Neuronal stem cell (in vitro differentiated cells): ENCODE results near the gene OR7C2. TPM values are rescaled to one million over a fixed set of nuclear protein-coding genes. Genes with fewer than 3 reads are reported as not detected.

Experiments
- DNase-seq: peaks from one replicate; pipeline ENCODE4 v3.0.0-alpha.2; 2013; ENCODE audit warnings: low spot score
- H2AFZ ChIP-seq: one replicate; pipeline ENCODE4 v1.6.1; 2013; ENCODE audit warnings: mild to moderate bottlenecking, low read length, inconsistent platforms
- H2AK5ac ChIP-seq: 2 replicates; pipeline ENCODE4 v1.6.1; 2013; ENCODE audit warnings: low read depth, mild to moderate bottlenecking, inconsistent platforms, low read length, moderate library complexity, mixed read lengths
- H2BK120ac ChIP-seq: 2 replicates; pipeline ENCODE4 v1.6.1; 2013; ENCODE audit warnings: low read depth, mild to moderate bottlenecking, inconsistent platforms, low read length, moderate library complexity, mixed read lengths
- H2BK12ac ChIP-seq: one replicate; pipeline ENCODE4 v1.6.1; 2013; ENCODE audit warnings: low read length, inconsistent platforms
- H2BK15ac ChIP-seq: 2 replicates; pipeline ENCODE4 v1.6.1; 2013; ENCODE audit warnings: mild to moderate bottlenecking, low read length, inconsistent platforms, mixed read lengths
- H2BK5ac ChIP-seq: one replicate; pipeline ENCODE4 v1.6.1; 2013; ENCODE audit warnings: inconsistent platforms, mild to moderate bottlenecking, low read length, moderate library complexity
- H3K14ac ChIP-seq: one replicate; pipeline ENCODE4 v1.6.1; 2013; ENCODE audit warnings: low read length, inconsistent platforms
- H3K18ac ChIP-seq: 2 replicates; pipeline ENCODE4 v1.6.1; 2013; ENCODE audit warnings: low read length, inconsistent platforms
- H3K23ac ChIP-seq: 2 replicates; pipeline ENCODE4 v1.6.1; 2013; ENCODE audit warnings: low read depth, mild to moderate bottlenecking, mixed read lengths, low read length, inconsistent platforms; ENCODE audit not compliant: poor library complexity
- H3K27ac ChIP-seq: replicated peaks from 3 replicates; pipeline ENCODE4 v1.5.1; 2013; ENCODE audit warnings: low read length, inconsistent platforms
- H3K27me3 ChIP-seq, 3 experiments: 2 replicates each; pipeline ENCODE4 v1.6.1; 2013; ENCODE audit warnings: low read length in 3 of 3, mild to moderate bottlenecking in 2 of 3, inconsistent platforms in 1 of 3, low read depth in 1 of 3, mixed read lengths in 1 of 3, moderate library complexity in 1 of 3; ENCODE audit not compliant: control insufficient read depth in 3 of 3, insufficient read depth in 3 of 3
- H3K36me3 ChIP-seq, 2 donors: replicated peaks in 1 of 2; 2 replicates each; pipeline ENCODE4 v1.6.1; 2013; ENCODE audit warnings: low read length in 2 of 2; ENCODE audit not compliant: control insufficient read depth in 2 of 2, insufficient read depth in 2 of 2
- H3K4ac ChIP-seq: 2 replicates; pipeline ENCODE4 v1.6.1; 2013; ENCODE audit warnings: inconsistent platforms, mild to moderate bottlenecking, low read length, moderate library complexity
- H3K4me1 ChIP-seq, 2 donors: 1 replicate in 1 of 2; 2 replicates in 1 of 2; pipeline ENCODE4 v1.6.1; 2013; ENCODE audit warnings: low read length in 2 of 2, low read depth in 1 of 2; ENCODE audit not compliant: control insufficient read depth in 2 of 2, insufficient read depth in 1 of 2
- H3K4me2 ChIP-seq: one replicate; pipeline ENCODE4 v1.6.1; 2013; ENCODE audit warnings: mild to moderate bottlenecking, low read length, inconsistent platforms; ENCODE audit not compliant: insufficient read depth, poor library complexity, severe bottlenecking
- H3K4me3 ChIP-seq, 2 donors: 2 replicates each; pipeline ENCODE4 v1.5.1; 2013; ENCODE audit warnings: low read length in 2 of 2, mild to moderate bottlenecking in 2 of 2, inconsistent platforms in 1 of 2, moderate library complexity in 1 of 2
- H3K79me1 ChIP-seq: one replicate; pipeline ENCODE4 v1.6.1; 2013; ENCODE audit warnings: low read depth, mild to moderate bottlenecking, inconsistent platforms, low read length, moderate library complexity
- H3K9ac ChIP-seq: one replicate; pipeline ENCODE4 v1.6.1; 2013; ENCODE audit warnings: mild to moderate bottlenecking, low read depth, low read length, inconsistent platforms; ENCODE audit not compliant: poor library complexity
- H3K9me3 ChIP-seq, 2 donors: replicated peaks in 1 of 2; 2 replicates each; pipeline versions ENCODE3 to v1.6.1; 2013; ENCODE audit warnings: low read length in 2 of 2, mild to moderate bottlenecking in 2 of 2, inconsistent platforms in 1 of 2, low read depth in 1 of 2, mixed read lengths in 1 of 2, moderate library complexity in 1 of 2; ENCODE audit not compliant: control insufficient read depth in 2 of 2, insufficient read depth in 1 of 2
- H4K8ac ChIP-seq: one replicate; pipeline ENCODE4 v1.6.1; 2013; ENCODE audit warnings: low read depth, mild to moderate bottlenecking, inconsistent platforms, low read length, moderate library complexity
- H4K91ac ChIP-seq: one replicate; pipeline ENCODE4 v1.6.1; 2013; ENCODE audit warnings: low read length, low read depth, mild to moderate bottlenecking, inconsistent platforms; ENCODE audit not compliant: poor library complexity
- WGBS, 2 donors: extraction: QIAGEN DNeasy Blood & Tissue Kit; methylation state at CpG; one replicate each; pipeline ENCODE4 v1.1.7; 2013; ENCODE audit warnings: missing lambda C conversion rate in 2 of 2, mixed read lengths in 1 of 2; ENCODE audit not compliant: insufficient read length in 2 of 2, insufficient replicate concordance in 1 of 2; ENCODE audit errors: extremely low coverage in 2 of 2; 5-methylcytosine and 5-hydroxymethylcytosine counted together
- polyA plus RNA-seq, 2 experiments: library from polyadenylated mRNA; stranded (reverse); fragments of 200-250 nt; gene quantifications; one replicate each; pipeline ENCODE4 v1.2.3, GENCODE V29; 2013

OR7C2 gene
- not detected for polyA plus RNA-seq (2013, experiment 1 of 2)
- polyA plus RNA-seq (2013, experiment 2 of 2) = not detected

GRCh38 chr19:14941189-14941588, at the start of gene OR7C2:
Gene OR7C2, plus strand, starts transcription at chr19:14941489. Its CDS starts 0 bp downstream, at chr19:14941489.
- WGBS, 2 donors = no CpG with 5 or more reads among the region's 6 CpGs
- Histone ChIP-seq H2AFZ (no peak within 1 kb of the TSS), H2BK15ac (no peak within 1 kb of the TSS), H2BK5ac (no peak within 1 kb of the TSS), H3K79me1 (no peaks in the 10 kb centered on the region), H3K18ac (no peak within 1 kb of the TSS), H3K4ac (no peak within 1 kb of the TSS), H4K8ac (no peak within 1 kb of the TSS), H4K91ac (no peak within 1 kb of the TSS), H3K4me3 (no peak within 1 kb of the TSS), H3K27ac (no peak within 1 kb of the TSS), H2BK12ac (no peak within 1 kb of the TSS), H3K36me3 (no peaks in the 10 kb centered on the region), H3K27me3 (no peaks in the 10 kb centered on the region), H3K23ac (no peak within 1 kb of the TSS), H3K9me3 (peaks cover 0 to 9% of the 10 kb centered on the region in 2 donors), H3K14ac (no peak within 1 kb of the TSS), H2BK120ac (no peak within 1 kb of the TSS), H2AK5ac (no peak within 1 kb of the TSS), H3K4me2 (no peak within 1 kb of the TSS), H3K9ac (no peak within 1 kb of the TSS), H3K4me1 (no peaks in the 10 kb centered on the region)
- no peak for DNase-seq

GRCh38 chr19:14901675-14902260, 39.5 kb upstream of the OR7C2 start:
- H3K36me3 ChIP-seq = no peaks in the 10 kb centered on the region
- H3K4me1 ChIP-seq = no peaks in the 10 kb centered on the region
- no peak overlapping the region for H2AFZ ChIP-seq
- no peaks in the 10 kb centered on the region for H3K79me1 ChIP-seq
- H4K91ac ChIP-seq = no peak overlapping the region
- H2BK15ac ChIP-seq = no peak overlapping the region
- no peak overlapping the region for H3K14ac ChIP-seq
- no peak overlapping the region for H2BK120ac ChIP-seq
- no peak overlapping the region for H3K23ac ChIP-seq
- no peak overlapping the region for H3K9ac ChIP-seq
- H2BK12ac ChIP-seq = no peak overlapping the region
- no peak overlapping the region for H3K27ac ChIP-seq
- H3K4me2 ChIP-seq = no peak overlapping the region
- H3K4ac ChIP-seq = no peak overlapping the region
- no peak overlapping the region for H4K8ac ChIP-seq
- H3K18ac ChIP-seq = no peak overlapping the region
- no peak overlapping the region for H3K4me3 ChIP-seq
- peaks cover 0 to 1% of the 10 kb centered on the region in 2 donors for H3K9me3 ChIP-seq
- WGBS, 2 donors = no CpG with 5 or more reads among the region's 2 CpGs
- H2AK5ac ChIP-seq = no peak overlapping the region
- H3K27me3 ChIP-seq = peaks cover 0 to 12% (median 0%) of the 10 kb centered on the region in 3 experiments
- no peak for DNase-seq
- H2BK5ac ChIP-seq = no peak overlapping the region

- no peak overlapping the region for H2BK5ac ChIP-seq
- no peak overlapping the region for H3K14ac ChIP-seq
These were observed 34.6 kb upstream of the OR7C2 start for GRCh38 chr19:14906711-14907110.

GRCh38 chr19:14915116-14915515, 26.2 kb upstream of the OR7C2 start:
- Histone ChIP-seq H4K8ac (no peak overlapping the region), H3K23ac (no peak overlapping the region)
- WGBS, 2 donors = no CpG with 5 or more reads among the region's 6 CpGs

More at GRCh38 chr19:14906711-14907110, 34.6 kb upstream of the OR7C2 start:
- Histone ChIP-seq H2AFZ (no peak overlapping the region), H3K4me2 (no peak overlapping the region), H3K4me3 (no peak overlapping the region), H2BK120ac (no peak overlapping the region), H3K9ac (no peak overlapping the region), H2AK5ac (no peak overlapping the region), H3K23ac (no peak overlapping the region), H2BK12ac (no peak overlapping the region), H3K18ac (no peak overlapping the region), H4K91ac (no peak overlapping the region), H3K4me1 (no peaks in the 10 kb centered on the region), H3K4ac (no peak overlapping the region), H3K79me1 (no peaks in the 10 kb centered on the region), H3K27me3 (peaks cover 0 to 12% (median 0%) of the 10 kb centered on the region in 3 experiments), H4K8ac (no peak overlapping the region), H3K9me3 (no peaks in the 10 kb centered on the region), H3K36me3 (no peaks in the 10 kb centered on the region), H3K27ac (no peak overlapping the region), H2BK15ac (no peak overlapping the region)
- no CpG with 5 or more reads among the region's 4 CpGs for WGBS, 2 donors
- DNase-seq = no peak

More at GRCh38 chr19:14915116-14915515, 26.2 kb upstream of the OR7C2 start:
- H3K4me3 ChIP-seq = no peak overlapping the region
- H2BK120ac ChIP-seq = no peak overlapping the region
- no peak overlapping the region for H3K14ac ChIP-seq
- no peak overlapping the region for H2BK5ac ChIP-seq
- H3K4me2 ChIP-seq = no peak overlapping the region
- H3K4ac ChIP-seq = no peak overlapping the region
- no peak overlapping the region for H2BK12ac ChIP-seq
- H3K27ac ChIP-seq = no peak overlapping the region
- H3K4me1 ChIP-seq = no peaks in the 10 kb centered on the region
- H3K18ac ChIP-seq = no peak overlapping the region
- no peaks in the 10 kb centered on the region for H3K36me3 ChIP-seq
- H3K9ac ChIP-seq = no peak overlapping the region
- H3K9me3 ChIP-seq = peaks cover 0 to 3% of the 10 kb centered on the region in 2 donors
- no peak for DNase-seq
- no peak overlapping the region for H2BK15ac ChIP-seq
- H3K27me3 ChIP-seq = peaks cover 0 to 10% (median 0%) of the 10 kb centered on the region in 3 experiments
- H2AFZ ChIP-seq = no peak overlapping the region
- no peak overlapping the region for H2AK5ac ChIP-seq
- H4K91ac ChIP-seq = no peak overlapping the region
- H3K79me1 ChIP-seq = no peaks in the 10 kb centered on the region
